GM18526 (cell line): ENCODE measurements around the gene FOXF1.

Experiments used
- POLR2A ChIP-seq: IDR thresholded peaks from 3 replicates; pipeline ENCODE4 v1.6.1; 2011; ENCODE audit not compliant: insufficient read length; ENCODE audit errors: extremely low read depth

FOXF1 gene

DNA sequence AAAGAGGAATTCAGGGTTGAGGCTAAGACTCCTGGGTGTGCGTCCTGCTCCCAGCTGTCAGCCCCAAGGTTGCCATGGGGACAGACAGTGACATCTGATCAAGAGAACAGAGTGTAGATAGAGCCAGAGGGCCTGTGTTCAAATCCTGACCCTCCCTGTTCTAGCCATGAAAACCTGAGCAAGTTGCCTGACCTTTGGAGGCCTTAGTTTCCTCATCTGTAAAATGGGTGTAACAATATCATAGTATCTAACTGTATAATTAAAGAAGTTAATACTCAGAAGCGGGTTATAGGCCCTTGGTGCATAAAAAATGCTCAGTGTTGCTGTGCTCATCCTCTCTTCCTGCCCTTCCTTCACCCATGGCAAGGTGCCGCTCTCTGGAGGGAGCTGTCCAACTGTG, 28.7 kb upstream of the FOXF1 start:
- TF ChIP-seq POLR2A, result no peak

DNA sequence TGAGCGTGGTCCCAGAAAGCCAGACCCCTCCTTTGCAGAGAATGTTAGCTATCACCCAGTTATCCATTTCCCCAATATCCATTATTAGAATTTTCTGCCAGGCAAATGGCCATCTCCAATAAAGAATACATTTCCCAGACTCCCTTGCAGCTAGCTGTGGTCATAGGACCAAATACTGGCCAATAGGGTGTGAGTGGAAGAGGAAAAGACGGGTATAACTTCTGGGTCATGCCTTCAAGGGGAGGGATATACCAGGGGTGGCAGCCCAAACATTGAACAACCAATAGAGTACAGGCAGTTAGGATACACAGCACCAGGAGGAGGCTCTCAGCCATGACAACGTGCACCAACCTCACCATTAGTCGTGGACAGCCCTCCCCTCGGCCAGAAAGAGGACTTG, 26.1 kb upstream of the FOXF1 start:
- TF ChIP-seq POLR2A, result no peak

DNA sequence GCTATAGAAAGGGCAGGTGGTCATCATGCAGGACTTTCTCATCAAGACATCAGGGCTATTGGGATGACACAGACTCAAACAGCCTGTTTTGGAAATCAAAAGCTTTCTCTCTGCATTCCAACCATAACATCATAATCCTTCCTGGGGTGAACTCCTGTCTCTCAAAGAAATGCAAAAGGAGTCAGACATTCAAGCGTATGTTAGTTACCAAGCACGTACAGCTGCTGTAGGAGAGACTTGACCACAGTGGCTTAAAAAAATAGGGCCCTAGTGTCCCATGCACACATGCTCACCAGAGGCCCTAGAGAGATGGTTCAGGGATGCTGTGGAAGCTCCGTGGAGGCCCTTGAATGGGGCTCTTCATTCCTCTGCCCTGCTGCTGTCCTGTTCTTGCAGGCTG, 24.6 kb upstream of the FOXF1 start:
- TF ChIP-seq POLR2A, result no peak

DNA sequence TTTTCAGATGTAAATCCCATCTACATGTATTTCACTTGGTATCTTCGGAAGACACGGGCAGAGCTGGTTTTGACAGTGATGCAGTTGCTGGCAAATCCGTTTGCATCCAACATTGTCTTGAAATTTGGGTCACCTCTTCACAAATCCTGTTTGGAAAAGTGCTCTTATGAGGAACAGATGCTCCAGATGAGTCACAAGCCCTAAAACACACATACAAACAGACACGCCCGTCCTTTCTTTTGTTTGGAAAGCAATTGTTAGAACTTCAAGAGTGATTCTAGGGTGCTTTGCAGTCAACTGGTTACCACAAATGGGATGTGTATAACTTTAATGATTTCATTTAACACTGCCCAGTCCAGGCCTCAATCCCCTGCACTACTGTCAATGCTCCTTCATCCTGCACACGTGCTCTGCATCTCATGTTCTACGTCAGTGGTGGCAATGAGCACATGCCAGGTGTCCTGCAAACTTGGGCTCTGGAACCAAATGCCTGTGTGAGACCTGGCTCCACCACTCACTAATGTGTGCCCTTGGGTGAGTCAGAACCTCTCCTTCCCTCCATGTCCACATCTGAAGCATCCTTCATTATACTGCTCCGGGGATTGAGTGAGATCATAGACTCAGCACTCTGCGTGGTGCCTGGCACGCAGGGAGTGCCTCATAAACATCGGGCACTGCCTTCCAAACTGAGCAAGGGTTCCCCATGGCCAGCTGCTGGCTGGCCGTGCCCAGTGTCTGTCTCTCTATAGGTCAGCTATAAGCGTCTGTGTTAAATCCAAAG, 19.3 kb upstream of the FOXF1 start:
- no peak for TF ChIP-seq POLR2A

DNA sequence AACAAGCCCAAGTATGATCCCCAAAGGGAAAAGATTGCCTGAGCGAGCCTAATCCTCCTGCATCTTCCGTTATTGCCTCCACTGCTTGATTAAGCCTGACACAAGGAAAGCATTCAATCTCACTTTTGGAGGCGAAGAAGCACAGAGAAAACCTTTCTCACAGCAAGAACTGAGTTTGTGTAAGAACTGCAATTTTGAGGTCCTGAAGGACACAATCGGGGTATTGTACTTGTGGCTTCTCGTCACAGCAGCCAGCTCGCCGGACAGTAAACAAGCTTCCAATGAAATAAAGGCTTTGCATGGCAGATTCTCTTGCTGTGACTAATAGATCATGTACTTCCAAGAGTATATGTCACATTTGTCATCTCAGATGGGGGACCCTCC, 18.7 kb upstream of the FOXF1 start:
- TF ChIP-seq POLR2A, result no peak

DNA sequence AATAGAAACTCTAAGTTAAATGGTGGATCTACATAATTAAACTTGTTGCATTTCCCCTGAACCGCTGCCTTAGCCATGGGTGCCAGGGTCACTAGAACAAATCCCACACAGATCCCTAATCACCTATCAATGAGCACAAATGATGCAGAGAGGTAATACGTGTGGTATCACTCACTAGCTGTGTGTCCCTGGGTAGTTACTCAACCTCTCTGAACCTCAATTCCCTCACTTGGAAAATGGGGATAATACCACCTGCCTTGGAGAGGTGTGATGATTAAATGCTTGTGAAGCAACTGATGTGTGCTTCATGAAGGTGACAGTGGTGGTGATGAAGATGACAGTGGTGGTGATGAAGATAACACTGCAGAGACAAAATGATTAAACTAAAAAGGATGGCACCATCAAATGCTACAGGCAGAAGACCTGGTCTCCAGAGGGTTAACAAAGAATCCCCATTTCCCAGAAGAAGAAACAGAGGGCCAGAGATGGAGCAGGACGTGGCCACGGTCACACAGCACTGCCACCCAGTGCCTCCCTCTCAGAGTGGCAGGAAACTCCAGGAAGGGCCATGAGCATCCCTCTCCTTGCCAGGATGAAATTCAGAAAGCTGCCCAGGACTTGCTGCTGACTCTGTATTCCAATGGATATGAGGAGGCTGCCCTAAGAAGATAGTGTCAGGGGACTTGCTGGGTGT, 17.9 kb upstream of the FOXF1 start:
- no peak for TF ChIP-seq POLR2A

DNA sequence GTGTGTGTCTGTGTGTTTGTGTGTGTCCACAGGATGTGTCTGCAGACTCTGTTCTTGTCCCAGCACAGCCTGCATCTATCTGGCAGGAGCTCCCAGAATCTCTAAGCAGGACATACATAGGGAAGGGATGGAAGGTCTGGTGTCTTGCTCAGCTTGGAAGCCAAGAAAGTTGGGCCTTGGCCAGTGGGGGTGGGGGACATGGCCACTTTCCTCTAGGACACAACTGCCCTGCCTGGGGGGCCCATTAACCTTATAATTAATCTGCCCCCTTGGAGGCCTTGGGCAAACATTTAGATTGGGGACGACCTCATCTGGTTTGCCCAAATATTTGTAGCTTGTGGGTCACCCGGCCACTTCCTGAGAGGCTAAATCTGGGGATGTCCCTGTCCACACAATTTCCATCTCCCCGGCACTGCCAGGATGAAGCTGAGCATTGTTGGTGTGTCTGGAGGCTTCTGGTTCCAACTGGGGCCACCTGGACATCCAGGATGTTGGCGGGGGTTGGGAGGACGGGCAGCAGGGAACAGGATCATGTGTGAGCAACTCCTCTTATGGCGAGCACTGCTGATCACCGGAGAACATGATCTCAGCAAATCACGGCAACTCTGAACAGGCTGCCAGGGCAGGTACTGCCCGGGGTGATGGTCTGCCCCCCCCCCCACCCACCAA, 17.2 kb upstream of the FOXF1 start:
- no peak for TF ChIP-seq POLR2A

DNA sequence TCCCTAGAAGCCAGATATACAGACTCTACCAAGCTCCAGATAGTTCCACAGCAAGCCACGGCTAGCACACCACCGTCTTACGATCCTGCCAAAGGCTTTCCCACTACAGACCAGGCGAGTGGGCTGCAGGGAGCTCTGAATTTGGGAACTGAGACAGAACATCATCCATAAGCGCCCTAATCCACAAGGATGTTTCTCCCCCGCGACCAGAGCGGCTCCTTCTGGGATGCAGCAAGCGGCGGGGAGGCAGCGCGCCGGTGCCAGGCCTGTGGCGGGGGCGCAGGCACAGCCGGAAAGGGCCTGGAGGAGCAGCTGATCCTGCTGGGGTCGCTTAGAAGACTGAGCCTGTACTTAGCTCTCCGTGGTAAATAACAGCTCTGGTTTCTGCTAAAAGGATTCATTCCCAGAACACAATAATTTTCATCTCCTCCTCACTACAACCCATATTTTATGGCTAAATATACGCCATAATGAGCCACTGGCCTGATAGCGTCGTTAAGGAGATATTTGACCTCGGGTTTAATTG, 16.2 kb upstream of the FOXF1 start:
- TF ChIP-seq POLR2A, result no peak

DNA sequence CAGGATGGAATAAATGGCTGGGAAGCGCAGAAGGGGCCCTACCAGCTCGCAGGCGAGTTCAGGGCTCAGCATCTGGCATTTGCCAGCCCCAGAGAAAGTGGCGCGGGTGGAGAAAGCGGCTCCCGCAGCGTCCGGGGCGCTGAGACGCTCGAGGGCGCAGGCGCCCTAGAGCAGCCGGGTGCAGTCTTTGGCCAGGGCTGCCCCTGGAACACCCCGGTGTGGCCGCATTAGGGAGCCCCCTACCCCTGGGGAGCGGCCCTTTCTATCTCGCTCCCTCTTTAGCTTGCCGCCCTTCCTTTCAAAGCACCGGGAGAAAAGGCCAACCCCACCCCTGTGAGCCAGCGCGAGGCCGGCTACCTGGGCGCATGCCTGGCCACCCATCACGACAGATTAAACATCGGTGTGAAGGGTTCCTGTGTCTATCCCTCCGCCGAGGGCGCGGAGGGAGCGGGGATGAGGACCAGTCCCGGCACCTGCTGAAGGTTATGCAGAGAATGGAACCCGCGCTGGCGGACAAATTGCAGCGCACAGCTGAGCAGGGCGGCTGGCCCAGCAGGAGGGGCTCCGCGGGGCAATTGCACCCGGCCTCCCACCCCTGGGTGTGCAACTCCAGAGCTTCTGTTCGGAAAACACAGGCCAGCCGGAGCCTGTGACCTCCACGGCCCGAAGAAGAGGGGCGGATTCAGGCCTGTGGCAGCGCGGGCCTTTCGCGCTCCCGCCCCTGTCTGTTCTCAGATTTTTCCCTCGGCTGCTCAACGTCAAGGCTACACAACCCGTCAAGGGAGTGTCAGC, 15.6 kb upstream of the FOXF1 start:
- TF ChIP-seq POLR2A, result no peak

DNA sequence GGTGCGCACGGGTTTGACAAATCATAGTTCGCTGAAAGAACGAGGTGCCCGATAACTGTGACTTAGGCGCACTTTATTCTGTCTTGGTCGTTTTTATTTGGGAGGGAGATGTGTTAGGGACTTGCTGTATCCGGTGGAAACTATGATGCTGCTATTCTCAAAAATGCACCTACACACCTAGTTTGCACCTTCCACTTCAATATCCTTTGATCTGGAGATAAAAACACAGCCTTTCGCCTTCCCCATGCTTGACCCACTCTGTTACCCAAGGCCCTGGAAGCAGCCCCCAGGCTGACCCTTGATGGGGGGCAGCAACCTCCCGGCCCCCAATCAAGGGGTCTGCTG, 15.0 kb upstream of the FOXF1 start:
- no peak for TF ChIP-seq POLR2A

DNA sequence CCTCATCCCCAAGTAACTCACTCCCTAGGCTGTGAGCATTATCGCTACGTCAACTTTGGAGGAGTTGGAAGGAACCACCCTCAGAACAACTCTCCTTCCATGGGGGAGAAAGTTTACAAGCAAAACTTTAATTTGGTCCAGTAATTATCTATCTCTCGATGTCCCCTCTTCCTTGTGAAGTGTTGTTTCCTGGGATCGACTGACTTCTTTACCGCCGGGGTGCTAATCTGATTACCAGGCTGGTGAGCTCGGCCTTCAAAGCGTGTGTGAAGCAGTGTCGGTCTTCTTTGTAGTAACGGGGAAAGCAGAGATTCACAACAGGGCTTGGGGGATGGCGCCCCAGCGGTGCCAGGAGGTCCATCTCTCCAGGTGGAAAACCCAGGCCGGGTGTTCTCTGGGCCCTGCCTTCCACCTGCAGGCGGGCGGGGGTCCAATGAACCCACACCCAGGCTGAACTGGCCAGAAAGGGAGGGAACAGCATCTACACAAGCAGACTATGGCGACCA, 14.5 kb upstream of the FOXF1 start:
- no peak for TF ChIP-seq POLR2A

DNA sequence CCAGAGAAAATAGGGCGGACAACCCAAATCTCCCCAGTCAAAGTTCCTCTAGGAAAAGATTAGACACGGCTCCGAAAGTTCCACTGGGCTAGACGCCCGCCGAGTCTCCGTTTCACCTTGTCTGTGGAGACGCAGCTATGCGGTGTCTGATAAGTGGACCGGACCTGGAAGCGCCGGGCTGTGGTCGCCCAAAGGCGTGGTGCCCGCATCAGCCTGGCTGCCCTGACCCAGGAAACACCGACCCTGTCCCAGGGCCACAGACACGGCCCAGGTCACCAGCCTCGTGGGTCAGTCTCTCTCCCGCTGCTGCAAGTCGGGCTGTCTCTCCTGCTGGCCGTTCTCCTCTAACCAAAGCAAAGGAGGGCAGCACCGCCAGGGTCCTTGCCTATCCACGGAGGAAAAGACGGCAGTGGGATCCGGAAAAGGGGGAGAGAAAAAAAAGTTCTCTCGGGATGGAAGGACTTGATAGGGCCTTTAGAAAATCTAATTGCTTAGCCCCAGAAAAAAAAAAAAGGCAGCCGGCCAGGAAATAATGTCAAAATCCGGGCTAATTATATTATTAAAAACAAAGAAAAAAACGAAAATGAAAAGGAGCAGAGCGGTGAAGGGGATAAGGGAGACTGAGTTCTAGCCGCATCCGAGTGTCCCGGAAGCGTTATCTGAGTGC, 13.9 kb upstream of the FOXF1 start:
- TF ChIP-seq POLR2A, result no peak

DNA sequence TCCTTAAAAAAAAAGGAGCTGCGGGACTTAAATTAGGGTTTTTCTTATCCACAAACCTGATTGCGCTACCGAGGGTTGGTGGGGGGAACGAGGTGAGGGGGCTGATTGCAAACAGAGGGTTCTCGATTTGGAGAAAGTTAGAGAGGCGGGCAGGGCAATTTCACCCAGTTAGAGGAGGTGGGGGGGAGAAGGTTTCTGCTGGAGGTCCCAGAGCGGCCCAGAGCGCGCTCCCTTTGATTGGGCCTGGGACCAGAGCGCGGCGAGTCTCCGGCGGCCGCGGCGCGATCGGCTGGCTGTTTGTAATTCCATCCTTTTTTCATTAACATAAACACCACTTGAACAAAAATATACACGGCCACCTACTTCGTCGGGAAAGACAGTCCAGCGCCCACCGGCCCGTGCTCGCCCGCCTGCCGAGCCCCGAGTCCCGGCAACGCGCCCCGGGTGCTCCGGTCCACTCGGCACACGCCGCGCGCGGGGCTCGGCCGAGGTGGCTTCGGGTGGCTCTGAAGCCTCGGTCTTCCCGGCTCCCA, 13.3 kb upstream of the FOXF1 start:
- no peak for TF ChIP-seq POLR2A

DNA sequence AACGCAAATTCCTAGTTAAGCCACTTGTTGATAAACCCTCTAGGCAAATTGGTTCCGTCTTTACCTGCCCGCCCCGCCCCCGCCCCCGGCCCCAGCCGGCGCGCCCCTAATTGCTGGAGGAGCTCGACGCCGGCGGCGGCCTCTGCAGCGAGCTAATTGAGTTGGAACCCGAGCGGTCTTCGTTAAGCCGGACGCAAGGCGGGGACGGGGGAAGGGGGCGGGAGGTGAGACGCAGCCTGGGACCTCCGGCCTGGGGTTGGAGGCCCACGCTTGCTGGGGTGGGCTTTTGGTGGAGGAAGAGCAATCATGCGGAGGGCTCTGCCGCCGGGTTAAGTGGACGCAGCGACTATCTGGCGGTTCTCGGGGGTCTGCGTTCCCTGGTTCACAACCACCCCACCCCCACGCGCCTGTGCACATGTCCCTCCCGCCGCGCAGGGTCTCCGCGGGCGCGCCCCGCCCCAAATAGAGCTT, 12.7 kb upstream of the FOXF1 start:
- TF ChIP-seq POLR2A, result no peak
